PC-3 (cell line): Measurements from ENCODE around the gene STAT5A. TPM values are rescaled to one million over a fixed set of nuclear protein-coding genes. Genes with fewer than 3 reads are reported as not detected.
"Not testable (repeated sequence)": the region's sequence is repeated elsewhere in the genome, so short reads cannot be mapped to it uniquely, and the experiment has no call there.

ENCODE experiments used
- ATAC-seq: fragments of 200-7000 bp; cut with Tn5 transposase; 2 replicates; pipeline ENCODE4 v1.9.1; 2020; ENCODE audit warnings: mild to moderate bottlenecking, moderate library complexity
- BruUV-seq: library from RNA; stranded (reverse); fragments of 400-500 nt; replicated peaks from 2 replicates; lab custom pipeline; 2021; lab: Mats Ljungman, UMichigan
- CTCF ChIA-PET: fragments of 300-600 bp; sonication (Branson Sonifier 250); formaldehyde crosslinking; loops from one replicate; lab custom pipeline; 2022; ENCODE audit warnings: antibody characterized with exemption; lab: Charles Lee
- POLR2A ChIA-PET: fragments of 300-600 bp; sonication (Branson Sonifier 250); formaldehyde crosslinking; loops from one replicate; lab custom pipeline; 2022; ENCODE audit warnings: antibody characterized with exemption; ENCODE audit not compliant: unreplicated experiment; lab: Charles Lee
- DNase-seq: peaks from one replicate; pipeline ENCODE4 v3.0.0-alpha.2; 2015
- H2AFZ ChIP-seq: fragments of 300-600 bp; sonication (generic); 2 replicates; pipeline ENCODE4 v1.6.0; 2016; ENCODE audit warnings: antibody characterized with exemption, low read length
- H3F3A ChIP-seq: fragments of 300-600 bp; sonication (generic); one replicate; pipeline ENCODE4 v1.6.0; 2017; ENCODE audit warnings: antibody characterized with exemption, low read length, control low read depth, mild to moderate bottlenecking; ENCODE audit not compliant: unreplicated experiment
- H3K27ac ChIP-seq: fragments of 300-600 bp; sonication (generic); 2 replicates; pipeline ENCODE4 v1.5.1; 2016; ENCODE audit warnings: mild to moderate bottlenecking, low read length
- H3K27me3 ChIP-seq: fragments of 300-600 bp; sonication (generic); 2 replicates; pipeline ENCODE4 v1.6.1; 2016; ENCODE audit warnings: low read length, mixed read lengths
- H3K36me3 ChIP-seq: fragments of 300-600 bp; sonication (generic); 2 replicates; pipeline ENCODE4 v1.6.1; 2016; ENCODE audit warnings: low read depth, mixed run types, low read length, mixed read lengths
- H3K4me1 ChIP-seq: fragments of 300-600 bp; sonication (generic); 2 replicates; pipeline ENCODE4 v1.5.1; 2016; ENCODE audit warnings: low read length; ENCODE audit not compliant: insufficient read depth
- H3K4me2 ChIP-seq: fragments of 300-600 bp; sonication (generic); 2 replicates; pipeline ENCODE4 v1.6.0; 2016; ENCODE audit warnings: low read length
- H3K4me3 ChIP-seq: fragments of 300-600 bp; sonication (generic); 2 replicates; pipeline ENCODE4 v1.5.1; 2016; ENCODE audit warnings: mild to moderate bottlenecking, low read length, mixed read lengths
- H3K79me2 ChIP-seq: fragments of 300-600 bp; sonication (generic); 2 replicates; pipeline ENCODE4 v1.6.1; 2017; ENCODE audit warnings: low read length, mixed read lengths
- H3K9ac ChIP-seq: fragments of 300-600 bp; sonication (generic); 2 replicates; pipeline ENCODE4 v1.6.0; 2016; ENCODE audit warnings: mild to moderate bottlenecking, low read length
- H3K9me2 ChIP-seq: fragments of 300-600 bp; sonication (generic); replicated peaks from 2 replicates; pipeline ENCODE4 v1.6.1; 2016; ENCODE audit warnings: mixed run types, low read length, mixed read lengths
- H3K9me3 ChIP-seq: fragments of 300-600 bp; sonication (generic); 2 replicates; pipeline ENCODE4 v1.6.1; 2016; ENCODE audit warnings: low read length, mixed read lengths
- H4K20me1 ChIP-seq: fragments of 300-600 bp; sonication (generic); 2 replicates; pipeline ENCODE4 v1.6.1; 2016; ENCODE audit warnings: low read length, mixed read lengths
- EZH2 ChIP-seq: fragments of 300-600 bp; sonication (generic); IDR thresholded peaks from one replicate; pipeline ENCODE4 v1.6.1; 2017; ENCODE audit warnings: antibody characterized with exemption, mild to moderate bottlenecking, low read length; ENCODE audit not compliant: unreplicated experiment
- EZH2phosphoT487 ChIP-seq: fragments of 300-600 bp; sonication (generic); IDR thresholded peaks from 2 replicates; pipeline ENCODE4 v1.6.1; 2018; ENCODE audit warnings: mild to moderate bottlenecking, antibody characterized with exemption, low read length, borderline replicate concordance
- intact Hi-C: fragments of 100-400 bp; cut with micrococcal nuclease; formaldehyde crosslinking; loops from 2 replicates; pipeline ENCODE4 v1.9.0; 2023
- total RNA-seq: library from RNA; depleted of rRNA; stranded (reverse); fragments of >200 nt; gene quantifications from 2 replicates; pipeline ENCODE4 v1.2.3, GENCODE V29; 2014
- TF ChIP-seq, protein P1 (sequence below): fragments of 300-600 bp; sonication (generic); conservative IDR thresholded peaks from 2 replicates; pipeline ENCODE4 v1.5.1; 2017; ENCODE audit warnings: antibody characterized with exemption, low read depth, mild to moderate bottlenecking, low read length

The STAT5A gene
- total RNA-seq, 1 experiment from 2014 or later: not detected

DNA sequence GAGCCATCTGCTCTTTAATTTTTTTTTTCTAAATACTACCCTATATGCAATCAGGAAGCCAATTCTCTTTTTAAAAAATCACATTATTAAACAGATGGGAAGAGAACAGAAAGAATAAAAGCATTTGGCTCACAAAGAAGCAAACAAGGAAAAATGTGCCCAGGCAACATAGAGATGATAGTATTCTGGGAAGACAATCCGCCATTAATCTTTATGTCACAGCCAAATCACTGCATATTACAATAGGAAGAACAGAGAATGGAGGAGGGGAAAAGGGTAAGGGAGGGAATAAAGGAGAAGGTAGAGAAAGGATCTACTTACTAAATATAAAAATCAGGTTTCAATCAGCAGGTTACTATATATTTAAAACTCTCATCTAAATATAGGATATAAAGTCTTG, 46.4 kb upstream of the STAT5A start:
- BruUV-seq: no TSS peak
- H3K9me3 ChIP-seq: no peaks in the 10 kb centered on the region
- H3K36me3 ChIP-seq: no peaks in the 10 kb centered on the region
- no peaks in the 10 kb centered on the region for H3K4me1 ChIP-seq
- H3K27me3 ChIP-seq: no peaks in the 10 kb centered on the region
- ChIA-PET POLR2A (no interaction called here), CTCF (no interaction called here)
- no peak overlapping the region for H3K4me3 ChIP-seq
- ATAC-seq (no peak), DNase-seq (no peak)
- H2AFZ ChIP-seq: no peak overlapping the region
- H4K20me1 ChIP-seq: no peaks in the 10 kb centered on the region
- no peaks in the 10 kb centered on the region for H3K9me2 ChIP-seq
- no peaks in the 10 kb centered on the region for H3F3A ChIP-seq
- TF ChIP-seq, protein P1, sequence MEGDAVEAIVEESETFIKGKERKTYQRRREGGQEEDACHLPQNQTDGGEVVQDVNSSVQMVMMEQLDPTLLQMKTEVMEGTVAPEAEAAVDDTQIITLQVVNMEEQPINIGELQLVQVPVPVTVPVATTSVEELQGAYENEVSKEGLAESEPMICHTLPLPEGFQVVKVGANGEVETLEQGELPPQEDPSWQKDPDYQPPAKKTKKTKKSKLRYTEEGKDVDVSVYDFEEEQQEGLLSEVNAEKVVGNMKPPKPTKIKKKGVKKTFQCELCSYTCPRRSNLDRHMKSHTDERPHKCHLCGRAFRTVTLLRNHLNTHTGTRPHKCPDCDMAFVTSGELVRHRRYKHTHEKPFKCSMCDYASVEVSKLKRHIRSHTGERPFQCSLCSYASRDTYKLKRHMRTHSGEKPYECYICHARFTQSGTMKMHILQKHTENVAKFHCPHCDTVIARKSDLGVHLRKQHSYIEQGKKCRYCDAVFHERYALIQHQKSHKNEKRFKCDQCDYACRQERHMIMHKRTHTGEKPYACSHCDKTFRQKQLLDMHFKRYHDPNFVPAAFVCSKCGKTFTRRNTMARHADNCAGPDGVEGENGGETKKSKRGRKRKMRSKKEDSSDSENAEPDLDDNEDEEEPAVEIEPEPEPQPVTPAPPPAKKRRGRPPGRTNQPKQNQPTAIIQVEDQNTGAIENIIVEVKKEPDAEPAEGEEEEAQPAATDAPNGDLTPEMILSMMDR: no peak
- TF ChIP-seq EZH2phosphoT487 (no peak), EZH2 (no peak)
- H3K9ac ChIP-seq: no peak overlapping the region
- intact Hi-C loops: no loop called here
- no peak overlapping the region for H3K4me2 ChIP-seq
- H3K27ac ChIP-seq: no peak overlapping the region
- H3K79me2 ChIP-seq: no peaks in the 10 kb centered on the region

DNA sequence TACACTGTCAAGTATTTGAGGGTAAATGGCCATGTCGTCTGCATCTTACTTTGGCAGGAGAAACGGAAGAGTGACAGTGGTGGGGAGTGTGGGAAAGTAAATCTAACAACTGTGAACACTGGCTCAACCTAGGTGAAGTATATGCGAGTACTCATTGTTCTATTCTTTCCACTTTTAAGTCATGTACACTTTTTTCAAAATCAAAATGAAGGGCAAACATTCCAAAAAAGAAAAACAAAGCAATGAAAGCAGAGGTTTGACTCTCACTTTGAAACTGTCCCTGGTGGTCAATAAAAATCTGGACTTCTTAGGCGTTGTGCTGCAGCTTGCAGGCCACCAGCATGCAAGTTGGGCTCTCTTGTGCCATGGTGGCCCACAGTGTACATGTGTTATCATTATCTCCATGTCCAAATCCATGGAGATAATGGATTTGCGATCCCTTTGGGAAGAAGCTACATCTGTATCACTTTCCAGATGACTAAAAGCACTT, 44.8 kb upstream of the STAT5A start:
- no peak overlapping the region for H3K4me2 ChIP-seq
- POLR2A ChIA-PET: no interaction called here
- H3K9me3 ChIP-seq: no peaks in the 10 kb centered on the region
- H3K27me3 ChIP-seq: no peaks in the 10 kb centered on the region
- CTCF ChIA-PET: no interaction called here
- H3F3A ChIP-seq: no peaks in the 10 kb centered on the region
- H3K9me2 ChIP-seq: no peaks in the 10 kb centered on the region
- H2AFZ ChIP-seq: no peak overlapping the region
- no peaks in the 10 kb centered on the region for H3K79me2 ChIP-seq
- H3K27ac ChIP-seq: no peak overlapping the region
- ATAC-seq: no peak
- no peak overlapping the region for H3K9ac ChIP-seq
- DNase-seq: no peak
- intact Hi-C loops: no loop called here
- H4K20me1 ChIP-seq: no peaks in the 10 kb centered on the region
- TF ChIP-seq EZH2 (no peak), EZH2phosphoT487 (no peak)
- TF ChIP-seq, protein P1: no peak
- no peaks in the 10 kb centered on the region for H3K4me1 ChIP-seq
- H3K4me3 ChIP-seq: no peak overlapping the region
- no peaks in the 10 kb centered on the region for H3K36me3 ChIP-seq
- BruUV-seq: no TSS peak

DNA sequence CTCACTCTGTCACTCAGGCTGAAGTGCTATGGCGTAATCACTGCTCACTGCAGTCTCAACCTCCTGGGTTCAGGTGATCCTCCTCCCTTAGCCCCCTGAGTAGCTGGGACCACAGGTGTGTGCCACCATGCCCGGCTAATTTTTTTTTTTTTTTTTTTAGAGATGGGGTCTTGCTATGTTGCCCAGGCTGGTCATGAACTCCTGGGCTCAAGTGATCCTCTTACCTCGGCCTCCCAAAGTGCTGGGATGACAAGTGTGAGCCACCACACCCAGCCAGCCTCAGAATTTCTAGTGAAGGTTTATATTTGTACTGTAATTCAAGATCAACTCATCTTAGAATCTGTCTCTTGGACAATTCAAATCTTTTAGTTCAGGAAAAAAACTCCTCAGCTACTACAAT, 44.2 kb upstream of the STAT5A start:
- CTCF ChIA-PET: not testable (repeated sequence)

DNA sequence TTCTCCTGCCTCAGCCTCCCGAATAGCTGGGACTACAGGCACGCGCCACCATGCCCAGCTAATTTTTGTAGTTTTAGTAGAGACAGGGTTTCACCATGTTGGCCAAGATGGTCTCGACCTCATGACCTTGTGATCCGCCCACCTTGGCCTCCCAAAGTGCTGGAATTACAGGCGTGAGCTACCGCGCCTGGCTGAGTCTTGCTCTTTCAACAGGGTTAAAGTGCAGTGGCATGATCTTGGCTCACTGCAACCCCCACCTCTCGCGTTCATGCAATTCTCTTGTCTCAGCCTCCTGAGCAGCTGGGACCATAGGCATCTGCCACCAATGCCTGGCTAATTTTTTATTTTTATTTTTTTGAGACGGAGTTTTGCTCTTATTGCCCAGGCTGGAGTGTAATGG, 43.1 kb upstream of the STAT5A start:
- H4K20me1 ChIP-seq, H3K9me3 ChIP-seq, H2AFZ ChIP-seq, DNase-seq, intact Hi-C loops, H3F3A ChIP-seq, H3K79me2 ChIP-seq, H3K4me2 ChIP-seq, H3K4me1 ChIP-seq, ATAC-seq, H3K36me3 ChIP-seq, H3K9me2 ChIP-seq, H3K4me3 ChIP-seq, CTCF ChIA-PET, BruUV-seq, POLR2A ChIA-PET, H3K9ac ChIP-seq, H3K27ac ChIP-seq, H3K27me3 ChIP-seq: not testable (repeated sequence)

More for the DNA sequence above, 44.2 kb upstream of the STAT5A start:
- ATAC-seq, H3K9me2 ChIP-seq, H3K4me1 ChIP-seq, H3K27me3 ChIP-seq, intact Hi-C loops, H3F3A ChIP-seq, H2AFZ ChIP-seq, H3K36me3 ChIP-seq, H3K4me2 ChIP-seq, H3K9ac ChIP-seq, H3K79me2 ChIP-seq, BruUV-seq, POLR2A ChIA-PET, H3K4me3 ChIP-seq, H3K9me3 ChIP-seq, H3K27ac ChIP-seq, H4K20me1 ChIP-seq, DNase-seq: not testable (repeated sequence)
